Measurements from ENCODE around the gene ECSIT.
"Not testable (repeated sequence)": the region's sequence is repeated elsewhere in the genome, so short reads cannot be mapped to it uniquely, and the experiment has no call there.

DNA sequence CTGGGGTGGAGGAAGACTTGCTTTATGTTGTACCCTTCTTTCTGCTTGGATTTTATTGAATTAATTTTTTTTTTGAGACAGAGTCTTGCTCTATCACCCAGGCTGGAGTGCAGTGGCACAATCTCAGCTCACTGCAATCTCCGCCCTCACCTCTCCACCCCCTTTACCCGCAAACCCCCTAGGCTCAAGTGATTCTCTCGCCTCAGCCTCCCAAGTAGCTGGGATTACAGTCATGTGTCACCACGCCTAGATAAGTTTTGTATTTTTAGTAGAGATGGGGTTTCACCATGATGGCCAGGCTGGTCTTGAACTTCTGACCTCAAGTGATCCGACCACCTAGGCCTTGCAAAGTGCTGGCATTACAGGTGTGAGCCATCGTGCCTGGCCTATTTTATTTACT lies 44.4 kb upstream of the ECSIT start:
- not testable (repeated sequence) for TF ChIP-seq CTCF, EP300, POLR2A (IDR thresholded peaks at IDR 0.05)
